Measurements from ENCODE around the gene ADSL.

Gene ADSL

DNA sequence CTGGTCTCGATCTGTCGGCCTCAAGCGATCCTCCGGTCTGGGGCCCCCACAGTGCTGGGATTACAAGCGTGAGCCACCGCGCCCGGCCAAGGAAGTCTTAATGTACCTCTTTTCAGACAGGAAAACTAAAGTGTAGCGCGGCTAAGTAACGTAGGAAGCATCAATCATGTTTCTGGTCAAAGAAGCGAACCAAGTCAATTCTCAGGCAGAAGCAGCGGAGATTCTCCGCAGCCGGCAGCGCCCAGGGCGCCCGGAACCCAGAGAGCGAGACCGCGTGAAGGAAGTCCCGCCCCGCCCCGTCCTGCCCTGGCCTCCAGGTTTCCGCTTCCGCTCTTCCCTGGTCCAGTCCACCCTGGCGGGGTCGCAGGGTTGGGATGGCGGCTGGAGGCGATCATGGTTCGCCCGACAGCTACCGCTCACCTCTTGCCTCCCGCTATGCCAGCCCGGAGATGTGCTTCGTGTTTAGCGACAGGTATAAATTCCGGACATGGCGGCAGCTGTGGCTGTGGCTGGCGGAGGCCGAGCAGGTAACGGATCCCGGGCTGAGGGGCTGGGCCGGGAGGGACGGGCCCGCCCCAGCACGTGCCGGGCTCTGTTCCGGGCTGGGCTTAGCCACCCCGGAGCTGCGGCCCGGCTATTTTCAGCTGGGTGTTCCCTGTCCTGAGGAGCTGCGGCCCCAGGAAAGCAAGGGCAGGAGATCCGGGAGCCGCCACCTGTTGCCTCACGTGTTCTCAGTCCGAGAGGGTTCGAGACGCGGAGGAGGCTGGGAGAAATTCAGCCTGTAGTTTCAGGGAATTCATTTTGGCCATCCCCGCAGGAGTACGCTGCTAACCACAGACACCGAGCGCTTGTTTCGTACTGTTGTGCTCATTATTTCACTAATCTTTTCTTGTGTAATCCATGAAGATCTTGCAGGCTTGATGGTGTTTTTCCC is at the start of gene ADSL:
ADSL (plus strand) TSS at position 316 of the 934 bp plus-strand sequence; CDS start at position 375, 59 bp downstream.
- H3K27ac ChIP-seq, result peak within 1 kb of the TSS; percentile 91
- TF ChIP-seq, protein P1, sequence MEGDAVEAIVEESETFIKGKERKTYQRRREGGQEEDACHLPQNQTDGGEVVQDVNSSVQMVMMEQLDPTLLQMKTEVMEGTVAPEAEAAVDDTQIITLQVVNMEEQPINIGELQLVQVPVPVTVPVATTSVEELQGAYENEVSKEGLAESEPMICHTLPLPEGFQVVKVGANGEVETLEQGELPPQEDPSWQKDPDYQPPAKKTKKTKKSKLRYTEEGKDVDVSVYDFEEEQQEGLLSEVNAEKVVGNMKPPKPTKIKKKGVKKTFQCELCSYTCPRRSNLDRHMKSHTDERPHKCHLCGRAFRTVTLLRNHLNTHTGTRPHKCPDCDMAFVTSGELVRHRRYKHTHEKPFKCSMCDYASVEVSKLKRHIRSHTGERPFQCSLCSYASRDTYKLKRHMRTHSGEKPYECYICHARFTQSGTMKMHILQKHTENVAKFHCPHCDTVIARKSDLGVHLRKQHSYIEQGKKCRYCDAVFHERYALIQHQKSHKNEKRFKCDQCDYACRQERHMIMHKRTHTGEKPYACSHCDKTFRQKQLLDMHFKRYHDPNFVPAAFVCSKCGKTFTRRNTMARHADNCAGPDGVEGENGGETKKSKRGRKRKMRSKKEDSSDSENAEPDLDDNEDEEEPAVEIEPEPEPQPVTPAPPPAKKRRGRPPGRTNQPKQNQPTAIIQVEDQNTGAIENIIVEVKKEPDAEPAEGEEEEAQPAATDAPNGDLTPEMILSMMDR (IDR thresholded peaks at IDR 0.05), result 0 out of 2 replicates have a peak, but pooled peaks have one; percentile 5
- no peak for TF ChIP-seq ZFX (IDR thresholded peaks at IDR 0.05; ENCODE audit: borderline replicate concordance)

- H3K27ac ChIP-seq, result no peak overlapping the region
- TF ChIP-seq, protein P1 (IDR thresholded peaks at IDR 0.05), result no peak
- no peak for TF ChIP-seq ZFX (IDR thresholded peaks at IDR 0.05; ENCODE audit: borderline replicate concordance)
Observed at GRCh38 chr22:40300316-40300715, 46.0 kb upstream of the ADSL start.

- no peak overlapping the region for H3K27ac ChIP-seq
- TF ChIP-seq ZFX (IDR thresholded peaks at IDR 0.05; ENCODE audit: borderline replicate concordance), result no peak
- TF ChIP-seq, protein P1 (IDR thresholded peaks at IDR 0.05), result no peak
Observed at GRCh38 chr22:40300884-40301672, 45.2 kb upstream of the ADSL start.

DNA sequence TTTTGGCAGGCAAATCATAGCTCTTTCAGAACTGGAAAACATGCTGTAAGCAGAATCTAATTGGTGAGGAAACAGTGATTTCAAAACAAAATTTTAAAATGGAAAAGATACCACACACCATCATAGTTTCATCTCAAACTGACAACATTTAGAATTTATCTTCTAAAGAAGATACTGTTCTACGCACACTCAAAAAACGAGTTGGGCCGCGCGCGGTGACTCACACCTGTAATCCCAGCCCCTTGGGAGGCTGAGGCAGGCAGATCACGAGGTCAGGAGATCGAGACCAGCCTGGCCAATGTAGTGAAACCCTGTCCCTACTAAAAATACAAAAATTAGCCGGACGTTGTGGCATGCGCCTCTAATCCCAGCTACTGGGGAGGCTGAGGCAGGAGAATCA is 44.2 kb upstream of the ADSL start:
- no peak overlapping the region for H3K27ac ChIP-seq
- TF ChIP-seq, protein P1 (IDR thresholded peaks at IDR 0.05), result no peak
- no peak for TF ChIP-seq ZFX (IDR thresholded peaks at IDR 0.05; ENCODE audit: borderline replicate concordance)

- H3K27ac ChIP-seq, result no peak overlapping the region
- TF ChIP-seq ZFX (IDR thresholded peaks at IDR 0.05; ENCODE audit: borderline replicate concordance), result no peak
- TF ChIP-seq, protein P1 (IDR thresholded peaks at IDR 0.05), result no peak
Observed at GRCh38 chr22:40305625-40306024, 40.7 kb upstream of the ADSL start.

- no peak for TF ChIP-seq ZFX (IDR thresholded peaks at IDR 0.05; ENCODE audit: borderline replicate concordance)
- TF ChIP-seq, protein P1 (IDR thresholded peaks at IDR 0.05), result no peak
- no peak overlapping the region for H3K27ac ChIP-seq
Observed at GRCh38 chr22:40308999-40309573, 37.2 kb upstream of the ADSL start.

All from 22Rv1 (cell line).